HG02981 (cell line): ENCODE measurements around the gene NHLH2.

Experiments
- ATAC-seq: cut with Tn5 transposase; IDR thresholded peaks from one replicate; pipeline ENCODE4 v1.9.1; 2021; ENCODE audit warnings: mild to moderate bottlenecking, moderate library complexity; ENCODE audit not compliant: unreplicated experiment

NHLH2 gene

DNA sequence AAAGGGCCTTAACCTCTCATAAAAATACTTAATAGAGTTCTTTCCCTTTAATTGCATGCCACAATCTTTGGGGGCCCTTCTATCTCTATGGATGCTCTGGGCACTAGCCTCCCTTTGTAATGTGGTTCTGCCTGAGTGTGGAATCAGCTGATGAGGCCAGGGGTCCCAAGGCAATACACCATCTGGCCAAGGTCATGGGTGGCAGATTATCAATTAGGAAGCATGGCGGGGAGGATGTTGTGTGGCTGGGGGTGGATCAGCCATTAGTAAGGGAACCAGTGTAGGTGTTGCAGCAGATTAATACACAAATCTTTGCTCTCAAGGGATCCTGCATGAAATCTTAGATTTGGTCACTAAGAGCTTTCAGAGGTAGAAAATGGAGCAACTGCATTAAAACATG lies 35.3 kb downstream of the NHLH2 start:
- ATAC-seq = no peak

DNA sequence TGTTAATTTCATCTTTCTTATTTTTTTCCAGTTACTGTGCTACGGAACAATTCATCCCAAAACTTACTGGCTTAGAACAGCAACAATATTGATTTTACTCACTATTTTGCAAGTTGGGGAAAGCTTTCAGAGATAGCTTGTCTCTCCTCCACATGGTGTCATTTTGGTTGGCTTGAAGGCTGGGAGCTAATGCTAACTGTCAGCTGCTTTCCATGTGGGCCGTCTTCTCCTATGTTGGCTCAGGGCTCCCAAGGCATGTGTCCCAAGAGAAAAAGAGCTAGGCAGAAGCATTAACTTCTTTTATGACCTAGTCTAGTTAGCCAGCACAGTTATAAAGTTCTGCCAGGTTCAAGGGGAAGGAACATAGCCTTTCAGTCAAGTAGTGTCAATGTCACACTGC lies 38.5 kb downstream of the NHLH2 start:
- no peak for ATAC-seq

DNA sequence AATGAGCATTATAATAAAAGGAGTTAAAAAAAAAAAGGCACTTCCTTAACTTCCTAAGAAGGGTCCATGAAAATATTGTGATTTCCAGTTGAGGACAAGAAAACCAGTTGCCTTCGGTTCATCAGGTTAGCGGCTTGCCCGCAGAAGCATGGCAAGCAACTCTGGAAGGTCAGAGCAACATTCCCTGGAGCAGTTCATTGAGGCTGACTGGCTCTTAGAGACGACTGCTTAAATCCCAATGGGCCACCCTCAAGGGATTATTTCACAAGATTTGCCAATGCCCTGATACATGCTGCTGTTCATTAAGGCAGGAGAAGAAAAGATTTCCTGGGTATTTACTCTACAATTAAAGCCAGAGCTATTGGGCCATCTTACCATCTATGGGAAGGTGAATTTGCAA lies 43.4 kb downstream of the NHLH2 start:
- no peak for ATAC-seq

DNA sequence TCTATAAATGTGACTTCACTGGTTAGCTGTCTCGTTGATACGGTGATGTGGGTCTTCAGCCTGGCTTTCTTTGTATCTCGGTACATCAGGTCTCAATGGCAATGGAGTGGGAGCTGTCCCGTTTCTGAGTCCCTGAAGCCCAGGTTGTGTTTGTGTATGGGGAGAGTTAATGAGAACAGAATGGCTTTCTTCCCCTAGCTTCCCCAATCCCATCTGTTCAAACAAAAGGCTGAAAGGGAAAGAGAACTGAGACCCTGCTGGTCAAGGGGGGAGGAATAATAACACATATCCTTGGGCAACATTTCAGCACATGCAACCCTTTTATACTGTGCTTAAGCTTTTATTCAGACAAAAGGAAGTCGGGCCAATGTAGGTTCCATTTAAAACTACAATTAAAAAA lies 44.0 kb downstream of the NHLH2 start:
- no peak for ATAC-seq

DNA sequence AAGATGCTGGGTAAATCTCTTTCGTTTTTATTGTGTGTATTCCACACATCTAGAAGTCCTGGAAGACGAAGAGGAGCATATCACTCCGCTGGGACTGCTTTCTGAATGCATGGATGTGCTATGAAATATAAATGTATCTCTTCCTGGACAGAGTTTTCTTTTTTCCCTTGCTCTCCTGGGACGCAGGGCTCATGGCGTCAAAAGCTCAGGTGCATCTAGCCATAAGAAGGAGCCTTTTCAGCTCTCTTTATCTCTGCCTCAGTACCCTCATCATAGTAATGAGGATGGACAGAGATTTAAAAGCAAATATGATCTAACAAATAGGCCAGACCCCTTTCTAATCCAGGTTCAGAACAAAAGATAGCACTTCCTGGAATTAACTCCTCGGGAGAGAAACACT lies 44.9 kb downstream of the NHLH2 start:
- ATAC-seq = no peak

DNA sequence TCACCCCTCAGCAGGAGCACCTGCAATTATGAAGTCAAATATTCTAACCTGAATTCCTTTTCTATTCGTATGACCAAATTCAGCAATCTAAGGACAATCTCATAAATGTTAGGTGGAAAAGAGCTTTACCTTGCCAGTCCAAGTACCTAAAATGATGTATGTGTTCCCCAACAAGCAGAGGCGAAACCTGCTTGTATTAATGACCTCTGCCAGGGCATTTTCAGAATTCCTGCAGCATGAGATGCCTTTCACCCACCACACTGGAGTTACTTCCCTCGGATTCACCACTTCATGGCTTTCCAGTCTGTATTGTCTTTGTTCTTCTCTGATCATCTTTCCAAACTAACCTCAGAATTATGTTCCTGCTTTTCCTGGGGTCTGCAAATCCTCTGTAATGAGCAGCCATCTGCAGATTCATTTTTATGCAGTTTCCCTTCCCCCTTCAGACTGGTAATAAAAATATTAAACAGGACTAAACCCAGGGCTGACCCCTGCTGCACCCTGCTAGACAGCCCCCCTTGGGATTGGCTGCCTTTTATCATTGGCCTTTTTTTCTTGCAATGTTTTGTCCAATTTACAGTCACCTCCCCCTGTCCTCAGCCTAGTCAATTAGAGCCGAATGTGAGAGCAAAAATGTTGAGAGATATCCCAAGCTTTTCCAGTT lies 45.8 kb downstream of the NHLH2 start:
- ATAC-seq = no peak

DNA sequence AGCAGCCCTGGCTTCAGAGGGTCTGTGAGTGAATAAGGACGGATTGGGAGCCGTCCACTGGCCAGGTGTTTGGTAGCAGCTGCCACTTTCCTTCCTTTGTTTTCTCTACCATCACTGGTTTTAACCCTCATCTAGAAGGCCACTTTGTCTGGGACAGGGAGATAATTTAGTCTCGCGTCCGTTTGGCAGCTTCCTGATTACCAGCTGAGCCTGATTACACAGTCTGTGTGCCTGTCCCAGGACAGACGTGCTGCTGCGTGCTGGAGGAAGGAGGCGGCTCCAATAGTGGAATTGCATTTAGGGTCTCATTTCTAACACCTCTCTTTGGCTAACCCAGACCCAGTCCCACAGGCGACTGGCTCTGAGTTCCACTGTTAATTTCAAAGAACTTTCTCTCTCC lies 47.8 kb downstream of the NHLH2 start:
- no peak for ATAC-seq

DNA sequence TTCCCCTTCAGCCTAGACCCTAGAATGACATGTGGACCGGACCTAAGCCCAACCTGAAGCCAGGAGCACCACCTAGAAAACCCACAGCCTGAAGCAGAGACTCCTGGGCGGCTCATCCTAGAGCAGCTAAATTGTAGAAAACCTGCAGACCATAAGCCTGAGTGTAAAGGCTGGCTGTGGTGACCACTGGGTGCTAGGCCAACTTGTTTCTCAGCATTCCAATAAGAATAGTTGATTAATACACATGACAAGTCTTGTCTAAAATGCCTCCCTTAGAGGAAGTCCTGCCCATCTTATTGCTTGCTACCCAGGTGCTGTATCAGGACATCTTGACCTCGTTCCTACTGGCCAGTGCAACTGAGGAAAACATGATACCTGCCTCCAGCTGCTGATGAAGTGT lies 49.1 kb downstream of the NHLH2 start:
- no peak for ATAC-seq

DNA sequence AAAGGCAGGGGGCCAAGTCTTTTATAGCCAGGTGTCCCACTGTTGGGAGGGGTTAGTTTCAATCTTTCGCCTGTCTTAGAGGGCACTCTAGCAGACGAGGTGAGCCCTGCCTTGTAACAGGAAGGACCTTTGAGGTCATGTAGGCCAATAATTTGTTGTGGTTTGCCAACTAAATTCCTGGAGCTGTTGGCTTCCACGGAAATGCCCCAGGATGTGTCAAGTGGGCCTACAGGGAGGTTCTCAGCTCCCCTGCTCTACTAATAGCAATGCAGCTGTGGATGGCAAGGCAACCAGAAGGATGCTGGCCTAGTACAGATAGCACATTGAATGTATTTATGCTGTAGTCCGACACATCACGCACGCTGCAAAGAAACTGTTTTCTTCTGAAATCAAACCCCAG lies 50.1 kb downstream of the NHLH2 start:
- ATAC-seq = no peak

DNA sequence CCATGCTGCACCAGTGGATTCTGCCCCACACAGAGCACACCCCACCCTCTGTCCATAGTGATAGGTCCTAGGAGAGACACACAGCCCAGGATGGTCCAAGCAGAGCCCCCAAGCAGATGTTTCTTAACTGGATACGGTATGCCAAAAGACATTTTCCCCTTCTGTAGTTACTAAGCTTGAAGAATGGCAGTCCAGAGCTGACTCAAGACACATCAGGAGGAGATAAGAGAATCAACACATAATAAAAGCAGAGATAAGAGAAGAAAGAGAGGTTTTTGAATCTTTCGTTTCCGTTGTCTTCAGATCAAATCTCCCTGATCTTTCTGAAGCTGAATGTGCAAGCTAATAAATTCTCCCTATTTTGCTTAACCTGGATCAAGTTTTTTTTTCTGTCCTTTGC lies 50.6 kb downstream of the NHLH2 start:
- ATAC-seq = no peak
